ENCODE data around the gene RSPH9.

- TF ChIP-seq, protein P1, sequence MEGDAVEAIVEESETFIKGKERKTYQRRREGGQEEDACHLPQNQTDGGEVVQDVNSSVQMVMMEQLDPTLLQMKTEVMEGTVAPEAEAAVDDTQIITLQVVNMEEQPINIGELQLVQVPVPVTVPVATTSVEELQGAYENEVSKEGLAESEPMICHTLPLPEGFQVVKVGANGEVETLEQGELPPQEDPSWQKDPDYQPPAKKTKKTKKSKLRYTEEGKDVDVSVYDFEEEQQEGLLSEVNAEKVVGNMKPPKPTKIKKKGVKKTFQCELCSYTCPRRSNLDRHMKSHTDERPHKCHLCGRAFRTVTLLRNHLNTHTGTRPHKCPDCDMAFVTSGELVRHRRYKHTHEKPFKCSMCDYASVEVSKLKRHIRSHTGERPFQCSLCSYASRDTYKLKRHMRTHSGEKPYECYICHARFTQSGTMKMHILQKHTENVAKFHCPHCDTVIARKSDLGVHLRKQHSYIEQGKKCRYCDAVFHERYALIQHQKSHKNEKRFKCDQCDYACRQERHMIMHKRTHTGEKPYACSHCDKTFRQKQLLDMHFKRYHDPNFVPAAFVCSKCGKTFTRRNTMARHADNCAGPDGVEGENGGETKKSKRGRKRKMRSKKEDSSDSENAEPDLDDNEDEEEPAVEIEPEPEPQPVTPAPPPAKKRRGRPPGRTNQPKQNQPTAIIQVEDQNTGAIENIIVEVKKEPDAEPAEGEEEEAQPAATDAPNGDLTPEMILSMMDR (IDR thresholded peaks at IDR 0.05): no peak
- no peak for TF ChIP-seq POLR2A (IDR thresholded peaks at IDR 0.05)
- TF ChIP-seq POLR2AphosphoS5 (IDR thresholded peaks at IDR 0.05): no peak
- TF ChIP-seq EP300 (IDR thresholded peaks at IDR 0.05): no peak
These were observed 33.5 kb downstream of the RSPH9 start for GRCh38 chr6:43678341-43678740.

Data from suprapubic skin (tissue), 4 donors.